Astrocyte of the hippocampus (primary cell): Measurements from ENCODE around the gene TEX53.

Experiments used
- DNase-seq: peaks from one replicate; pipeline ENCODE4 v3.0.0; 2011; ENCODE audit warnings: low read depth, low spot score

TEX53 gene

DNA sequence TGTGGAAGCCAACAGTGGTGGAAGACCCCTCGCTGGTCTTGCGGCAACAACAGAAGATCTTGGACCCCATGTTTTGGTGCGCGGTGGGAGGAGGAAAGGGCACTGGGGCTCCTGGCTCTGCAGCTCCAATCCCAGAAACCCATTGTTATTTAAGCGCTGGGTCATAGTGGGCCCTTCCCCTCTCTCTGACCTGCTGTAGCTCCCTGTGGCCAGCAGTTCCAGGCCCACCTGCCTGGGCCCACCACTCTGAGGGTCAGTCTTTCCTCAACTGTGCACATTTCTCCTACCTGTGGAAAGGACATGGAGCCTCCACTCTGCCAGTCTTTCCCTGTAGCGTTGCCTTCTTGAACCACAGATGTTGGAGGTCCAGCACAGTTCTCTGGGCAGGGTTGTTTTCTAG is at the start of gene TEX53:
Gene TEX53 (minus strand): TSS at position 101 of the 400 bp plus-strand sequence. CDS start 31 bp downstream, at position 70.
- DNase-seq = no peak

DNA sequence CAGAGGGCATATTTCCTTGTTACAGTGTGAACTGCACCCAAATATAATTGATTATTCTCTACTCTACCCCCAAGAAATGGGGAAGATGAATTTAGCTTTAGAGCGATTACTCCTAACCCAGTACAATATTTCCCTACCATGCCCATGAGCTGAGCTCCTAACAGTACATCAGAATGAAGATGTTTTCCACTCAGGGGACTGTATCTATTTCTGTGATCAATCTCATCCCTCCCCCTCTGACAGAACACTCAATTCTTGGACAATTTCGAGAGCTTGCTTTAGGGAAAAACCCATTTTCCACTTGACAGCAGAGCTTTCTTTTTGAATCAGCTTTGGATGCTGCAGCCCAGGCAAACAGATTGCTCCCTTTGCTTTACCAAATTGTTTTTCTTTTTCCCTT is 49.1 kb upstream of the TEX53 start:
- no peak for DNase-seq

DNA sequence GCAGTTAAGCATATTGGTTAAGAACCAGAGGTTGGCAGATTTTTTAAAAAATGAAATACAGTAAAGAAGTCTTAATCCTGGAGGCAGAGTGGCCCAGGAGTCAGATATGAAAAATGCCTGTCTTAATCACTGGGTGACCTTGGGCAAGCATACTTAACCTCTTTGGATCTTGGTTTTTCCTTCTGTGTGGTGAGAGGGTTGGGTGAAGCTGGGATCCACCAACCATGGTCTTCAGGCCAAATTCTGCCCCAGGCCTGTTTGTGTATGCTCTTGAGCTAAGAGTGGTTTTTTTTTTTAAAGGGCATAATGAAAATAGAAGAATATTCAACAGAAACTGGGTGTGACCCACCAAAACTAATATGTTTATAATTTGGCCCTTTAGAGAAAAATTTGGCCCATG is 44.4 kb upstream of the TEX53 start:
- DNase-seq = no peak

DNA sequence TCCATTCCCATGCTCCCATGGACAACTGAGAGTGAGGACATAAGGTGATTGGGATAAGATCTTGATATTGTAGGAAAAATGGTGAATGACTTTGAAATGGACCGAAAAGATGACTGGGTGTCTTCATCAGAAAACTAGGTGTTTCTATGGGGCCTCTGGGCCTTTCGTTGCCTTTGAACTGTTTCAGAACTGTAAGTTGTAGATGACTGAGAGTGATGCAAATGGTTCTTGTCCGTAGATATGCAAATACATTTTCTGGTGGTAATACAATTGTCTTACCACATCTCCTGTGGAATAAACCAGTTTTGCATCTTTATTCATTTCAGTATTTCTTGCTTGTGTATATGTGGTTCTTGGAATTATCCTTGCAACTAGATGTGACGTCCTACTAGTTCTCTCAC is 40.3 kb upstream of the TEX53 start:
- DNase-seq = no peak

DNA sequence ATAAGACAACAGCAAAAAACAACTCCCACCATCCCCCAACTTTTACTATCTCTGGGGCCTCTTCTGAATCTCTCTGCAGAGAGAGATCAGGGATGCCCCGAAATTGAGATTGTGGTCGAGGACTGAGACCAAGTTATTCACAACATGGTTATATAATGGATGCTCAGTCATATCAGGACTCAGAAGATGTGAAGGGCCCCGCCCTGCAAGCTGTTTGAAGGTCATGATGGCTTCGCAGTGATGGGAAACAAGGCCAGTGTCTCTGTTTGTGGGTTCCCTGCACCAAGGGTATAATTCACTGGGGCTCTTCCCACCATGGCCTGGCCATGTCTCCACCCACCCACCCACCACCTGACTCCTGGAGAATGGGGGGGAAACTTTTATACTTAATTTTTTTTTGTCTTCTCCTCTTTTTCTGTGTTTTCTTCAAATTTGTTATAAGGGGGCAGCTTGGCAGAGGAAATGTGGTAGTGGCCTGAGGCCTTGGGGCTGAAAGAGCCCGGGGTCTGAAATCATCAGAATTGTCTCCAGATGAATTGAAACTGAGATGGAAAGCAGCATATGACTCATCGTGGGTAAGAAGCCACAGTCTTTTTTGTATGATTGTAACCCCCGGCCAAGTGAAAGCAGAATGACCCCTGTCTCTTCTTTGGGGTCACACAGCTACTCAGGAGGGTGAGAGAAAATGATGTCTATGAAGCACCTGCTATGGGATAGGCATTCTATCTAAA is 39.4 kb upstream of the TEX53 start:
- DNase-seq = peak; percentile 51

DNA sequence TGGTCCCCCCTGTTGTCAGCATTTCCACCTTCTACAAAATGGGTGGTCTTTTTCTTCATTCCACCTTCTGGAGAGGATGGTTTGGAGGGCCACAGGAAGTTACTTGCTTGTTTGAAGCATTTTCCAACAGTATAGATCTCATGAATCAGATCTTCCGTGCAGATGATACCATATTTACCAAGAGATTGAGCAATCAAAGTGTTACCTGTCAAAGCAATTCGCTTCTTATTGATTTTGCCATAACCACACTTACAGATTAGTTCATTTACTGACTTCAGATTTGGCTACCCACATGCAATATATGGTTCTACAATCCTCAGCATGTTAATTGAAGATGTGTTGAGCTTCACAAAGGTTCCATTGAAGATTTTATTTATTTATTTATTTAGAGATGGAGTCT is 38.3 kb upstream of the TEX53 start:
- DNase-seq = no peak

DNA sequence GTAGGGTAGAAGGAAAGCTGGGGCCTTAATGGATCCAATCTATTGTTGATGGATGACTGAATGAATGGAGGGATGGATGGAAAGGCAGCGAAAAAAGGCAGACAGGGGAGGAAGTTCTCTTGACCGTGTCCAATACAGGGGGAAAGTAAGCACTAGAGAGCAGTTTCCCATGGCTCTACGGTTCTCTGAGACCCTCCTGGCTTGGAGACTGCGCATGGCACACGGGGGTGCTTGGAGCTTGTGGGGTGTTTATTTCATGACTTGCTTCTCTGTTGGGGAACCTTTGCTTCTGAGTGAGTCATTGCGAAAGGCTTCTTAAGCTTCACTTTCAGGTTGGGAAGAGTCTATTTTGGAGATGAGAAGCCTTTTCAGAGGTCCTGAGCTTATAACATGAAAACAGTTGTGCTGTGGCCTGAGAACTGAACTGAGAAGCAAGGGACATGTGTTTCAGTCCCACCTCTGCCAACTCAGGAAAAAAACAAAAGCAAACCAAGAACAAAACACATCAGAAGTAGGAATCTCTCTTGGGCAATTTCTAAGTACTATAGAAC is 37.2 kb upstream of the TEX53 start:
- DNase-seq = no peak

DNA sequence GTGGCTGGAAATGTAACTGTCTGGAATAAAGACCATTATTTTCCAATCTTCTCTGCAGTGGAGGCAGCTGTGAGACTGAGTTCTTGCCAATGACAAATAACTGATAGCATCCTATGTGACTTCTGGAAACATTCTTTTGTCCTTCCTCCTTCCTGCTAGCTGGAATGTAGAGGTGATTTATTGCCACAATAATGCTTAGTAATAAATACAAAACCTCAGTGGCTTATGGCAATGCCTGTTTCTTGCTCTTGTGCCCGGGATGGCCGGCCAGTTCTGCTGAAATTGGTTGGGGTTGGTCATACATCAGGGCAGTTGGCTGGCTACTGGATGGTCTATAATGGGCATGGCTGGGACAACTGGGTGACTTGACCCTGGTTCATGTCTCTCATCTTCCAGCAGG is 36.5 kb upstream of the TEX53 start:
- DNase-seq = peak; percentile 31

DNA sequence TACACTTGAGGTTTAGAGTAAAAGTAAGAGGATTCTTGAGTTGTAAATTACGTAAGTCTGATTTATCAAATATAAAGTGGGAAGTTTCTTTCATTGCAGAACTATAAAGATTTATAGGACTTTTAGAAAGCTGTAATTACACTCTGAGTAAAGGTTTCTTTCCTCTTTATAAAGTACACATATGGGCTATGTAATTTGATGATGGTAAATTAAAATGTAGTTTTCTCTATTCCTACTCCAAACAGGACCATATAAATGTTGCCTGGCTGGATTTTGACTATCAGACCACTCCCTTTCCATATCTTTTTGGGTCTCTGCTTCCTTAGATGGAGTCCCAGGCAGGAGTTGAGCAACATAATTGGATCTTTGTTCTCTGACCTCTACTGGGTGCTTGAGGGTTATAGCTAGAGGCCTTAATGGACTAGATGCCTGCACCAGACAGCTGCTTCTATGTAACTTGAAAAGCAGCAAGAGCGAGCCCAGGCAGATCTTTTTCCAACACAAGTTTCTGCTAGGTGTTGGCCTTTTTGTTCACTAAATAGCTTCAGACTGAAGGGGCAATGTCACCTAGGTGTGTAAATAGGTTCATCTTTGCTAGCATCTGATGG is 35.7 kb upstream of the TEX53 start:
- DNase-seq = no peak

DNA sequence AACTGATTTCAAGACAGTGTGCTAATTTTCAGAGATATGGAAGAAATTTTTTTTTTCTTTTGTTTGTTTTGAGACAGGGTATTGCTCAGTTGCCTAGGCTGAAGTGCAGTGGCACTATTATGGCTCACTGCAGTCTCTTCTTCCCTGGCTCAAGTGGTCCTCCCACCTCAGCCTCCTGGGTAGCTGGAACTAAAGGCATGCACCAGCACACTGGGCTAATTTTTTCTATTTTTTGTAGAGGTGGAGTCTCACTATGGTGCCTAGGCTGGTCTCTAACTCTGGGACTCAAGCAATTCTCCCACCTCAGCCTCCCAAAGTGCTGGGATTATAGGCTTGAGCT is 34.3 kb upstream of the TEX53 start:
- DNase-seq = no peak

DNA sequence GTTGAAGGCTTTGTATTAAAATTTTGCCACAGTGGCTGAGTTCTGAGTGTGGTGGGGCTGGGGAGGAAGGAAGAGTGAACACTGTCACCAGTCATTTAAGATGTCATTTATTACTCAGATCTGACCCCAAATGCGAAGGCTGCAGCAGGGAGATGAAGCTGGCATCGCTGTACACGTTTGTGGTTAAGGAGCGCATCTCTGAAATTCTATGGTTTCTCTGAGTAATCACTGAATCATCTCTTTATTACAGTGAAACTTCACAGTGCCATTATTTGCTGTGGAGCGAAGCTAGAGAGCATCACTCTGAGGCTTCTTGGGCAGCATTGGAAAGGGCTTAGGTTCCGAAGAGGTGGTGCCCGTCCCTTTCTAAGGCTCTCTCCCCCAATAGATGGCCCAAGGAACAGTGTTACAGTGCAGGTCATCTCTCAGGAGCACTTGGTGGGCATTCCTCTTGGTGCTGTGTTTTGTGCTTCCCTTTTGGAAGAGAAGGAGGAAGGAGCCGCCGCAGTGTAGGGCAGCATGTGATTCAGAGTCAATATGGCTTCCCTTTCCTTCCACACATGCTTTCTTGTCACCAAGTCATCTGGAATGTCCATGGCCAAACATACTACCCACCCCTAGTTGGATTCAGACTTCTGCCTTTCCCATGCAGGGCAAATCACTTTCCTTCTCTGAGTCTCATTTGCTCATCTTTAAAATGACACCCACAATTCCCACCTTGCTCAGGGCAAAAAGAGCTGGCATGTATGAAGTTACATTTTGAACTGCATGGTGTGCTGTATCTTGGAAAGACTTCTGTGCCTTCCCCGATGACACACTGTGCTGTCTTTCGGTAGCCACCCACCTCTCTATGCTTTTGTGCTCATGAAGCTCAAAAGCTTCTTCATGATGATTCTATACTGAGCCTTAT is 33.7 kb upstream of the TEX53 start:
- DNase-seq = peak; percentile 87

DNA sequence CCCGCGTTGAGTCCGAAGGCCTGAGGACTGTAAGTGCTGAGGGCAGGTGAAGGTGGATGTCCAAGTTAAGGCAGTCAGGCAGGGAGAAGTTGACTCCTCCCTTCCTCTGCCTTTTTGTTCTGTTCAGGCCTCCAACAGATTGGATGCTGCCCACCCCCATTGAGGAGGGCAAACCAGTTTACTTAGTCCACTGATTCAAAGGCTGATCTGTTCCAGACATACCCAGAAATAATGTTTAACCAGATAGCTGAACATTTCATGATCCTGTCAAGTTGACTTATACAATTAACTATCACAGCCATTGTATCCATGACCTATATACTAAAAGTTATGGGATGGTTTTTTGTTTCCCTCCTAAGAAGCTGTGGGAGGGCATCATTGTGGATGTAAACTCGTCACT is 32.7 kb upstream of the TEX53 start:
- DNase-seq = no peak

DNA sequence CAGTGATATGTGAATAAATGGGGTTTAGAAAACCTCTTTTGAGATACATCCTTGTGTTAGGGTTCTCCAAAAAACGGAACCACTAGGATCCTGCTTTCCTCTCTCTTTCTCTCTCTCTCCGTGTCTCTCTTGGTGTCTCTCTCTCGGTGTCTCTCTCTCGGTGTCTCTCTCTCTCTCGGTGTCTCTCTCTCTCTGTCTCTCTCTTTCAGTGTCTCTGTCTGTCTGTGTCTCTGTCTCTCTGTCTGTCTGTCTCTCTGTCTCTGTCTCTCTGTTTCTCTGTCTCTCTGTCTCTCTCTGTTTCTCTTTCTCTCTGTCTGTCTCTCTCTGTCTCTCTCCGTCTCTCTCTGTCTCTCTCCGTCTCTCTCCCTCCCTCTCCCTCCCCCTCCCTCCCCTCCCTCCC is 32.2 kb upstream of the TEX53 start:
- no peak for DNase-seq

DNA sequence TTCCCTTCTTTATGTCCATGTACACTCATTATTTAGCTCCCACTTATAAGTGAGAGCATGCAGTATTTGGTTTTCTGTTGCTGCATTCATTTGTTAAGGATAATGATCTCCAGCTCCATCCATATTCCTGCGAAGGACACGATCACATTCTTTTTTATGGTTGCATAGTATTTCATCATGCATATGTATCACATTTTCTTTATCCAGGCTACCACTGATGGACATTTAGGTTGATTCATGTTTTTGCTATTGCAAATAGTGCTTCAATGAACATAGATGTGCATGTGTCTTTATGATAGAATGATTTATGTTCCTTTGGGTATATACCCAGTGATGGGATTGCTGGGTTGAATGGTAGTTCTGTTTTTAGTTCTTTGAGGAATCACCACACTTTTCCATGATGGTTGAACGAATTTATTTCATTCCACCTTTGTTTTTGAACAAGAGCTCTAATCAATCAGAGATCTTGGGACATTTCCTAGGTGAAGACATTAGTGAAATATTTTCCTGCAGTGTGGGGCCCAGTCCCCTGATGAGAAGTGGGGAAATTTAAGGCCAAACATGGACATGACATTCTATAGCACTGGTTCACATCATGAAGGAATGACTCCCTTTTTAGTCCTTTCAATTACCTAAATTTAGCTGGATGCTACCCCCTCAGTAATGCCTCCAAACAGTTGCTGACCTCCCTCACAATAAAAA is 31.5 kb upstream of the TEX53 start:
- DNase-seq = no peak

DNA sequence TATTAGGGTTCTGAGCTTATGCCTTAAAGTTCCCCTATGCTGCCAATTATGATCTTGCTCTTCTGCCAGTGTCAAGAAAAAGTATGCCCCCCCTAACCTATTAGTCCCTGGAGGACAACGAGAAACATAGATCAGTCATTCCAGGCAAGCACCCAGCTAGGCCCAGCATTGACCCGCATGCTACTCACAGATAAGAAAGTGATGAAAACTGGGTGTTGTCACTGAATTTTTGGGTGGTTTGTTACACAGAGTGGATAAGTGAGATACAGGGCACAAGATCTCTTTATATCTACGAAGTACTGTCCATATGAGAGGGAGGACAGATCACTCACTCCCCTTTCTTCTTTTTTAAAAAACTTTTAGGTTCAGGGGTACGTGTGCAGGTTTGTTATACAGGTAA is 30.8 kb upstream of the TEX53 start:
- no peak for DNase-seq

DNA sequence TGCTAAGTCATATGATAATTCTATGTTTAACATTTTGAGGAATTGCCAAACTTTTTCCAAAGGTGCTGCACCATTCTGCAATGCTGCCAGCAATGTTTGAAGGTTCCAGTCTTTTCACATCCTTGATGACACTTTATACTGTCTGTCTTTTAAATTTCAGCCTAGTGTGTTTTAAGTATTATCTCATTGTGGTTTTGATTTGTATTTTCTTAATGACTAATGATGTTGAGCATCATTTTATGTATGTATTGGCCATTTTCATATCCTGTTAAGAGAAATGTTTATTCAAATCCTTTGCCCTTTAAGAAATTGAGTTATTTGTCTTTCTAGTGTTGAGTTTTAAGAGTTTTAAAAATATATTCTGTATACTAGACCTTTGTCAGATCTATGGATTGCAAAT is 29.4 kb upstream of the TEX53 start:
- no peak for DNase-seq

DNA sequence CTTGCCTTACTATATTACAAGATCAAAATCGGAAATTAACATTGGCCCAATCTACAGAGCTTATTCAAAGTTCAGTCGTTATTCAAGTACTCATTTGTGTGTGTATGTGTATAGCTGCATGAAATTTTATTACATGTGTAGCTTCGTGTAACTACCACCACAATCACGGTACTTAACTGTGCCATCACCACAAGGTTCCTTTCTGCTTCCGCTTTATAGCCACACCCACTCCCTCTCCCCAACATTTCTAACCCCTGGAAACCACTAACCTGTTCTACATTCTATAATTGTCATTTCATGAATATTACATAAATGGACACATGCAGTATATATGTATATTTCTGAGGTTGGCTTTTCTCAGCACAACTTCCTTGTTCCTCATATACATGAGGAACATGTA is 28.3 kb upstream of the TEX53 start:
- DNase-seq = no peak

DNA sequence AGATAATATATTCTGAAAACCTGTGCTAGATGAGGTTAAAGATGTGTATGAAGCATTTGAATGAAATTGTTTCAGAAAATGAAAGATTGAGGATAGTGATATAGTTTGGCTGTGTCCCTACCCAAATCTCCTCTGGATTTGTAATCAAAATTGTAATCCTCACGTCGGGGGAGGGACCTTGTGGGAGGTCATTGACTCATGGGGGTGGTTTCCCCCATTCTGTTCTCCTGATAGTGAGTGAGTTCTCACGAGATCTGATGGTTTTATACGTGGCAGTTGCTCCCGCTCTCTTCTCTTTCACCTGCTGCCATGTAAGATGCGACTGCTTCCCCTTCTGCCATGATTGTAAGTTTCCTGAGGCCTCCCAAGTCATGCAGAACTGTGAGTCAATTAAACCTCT is 26.4 kb upstream of the TEX53 start:
- DNase-seq = no peak

DNA sequence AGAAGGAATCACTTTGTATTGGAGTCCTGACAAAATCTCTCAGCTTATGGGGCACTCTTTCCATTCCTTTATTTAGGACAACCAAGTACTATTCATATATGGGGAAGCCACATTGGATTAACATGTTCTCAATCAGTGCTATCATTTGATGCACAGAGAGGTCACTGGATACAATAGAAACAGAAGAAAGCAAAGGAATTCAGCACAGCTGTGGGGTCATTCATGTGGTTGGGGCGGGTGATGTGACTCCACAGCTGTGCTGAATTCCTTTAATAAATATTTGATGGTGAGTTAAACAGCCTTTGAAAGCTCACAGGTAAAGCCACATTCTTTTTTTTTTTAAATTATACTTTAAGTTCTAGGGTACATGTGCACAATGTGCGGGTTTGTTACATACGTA is 25.2 kb upstream of the TEX53 start:
- DNase-seq = no peak

DNA sequence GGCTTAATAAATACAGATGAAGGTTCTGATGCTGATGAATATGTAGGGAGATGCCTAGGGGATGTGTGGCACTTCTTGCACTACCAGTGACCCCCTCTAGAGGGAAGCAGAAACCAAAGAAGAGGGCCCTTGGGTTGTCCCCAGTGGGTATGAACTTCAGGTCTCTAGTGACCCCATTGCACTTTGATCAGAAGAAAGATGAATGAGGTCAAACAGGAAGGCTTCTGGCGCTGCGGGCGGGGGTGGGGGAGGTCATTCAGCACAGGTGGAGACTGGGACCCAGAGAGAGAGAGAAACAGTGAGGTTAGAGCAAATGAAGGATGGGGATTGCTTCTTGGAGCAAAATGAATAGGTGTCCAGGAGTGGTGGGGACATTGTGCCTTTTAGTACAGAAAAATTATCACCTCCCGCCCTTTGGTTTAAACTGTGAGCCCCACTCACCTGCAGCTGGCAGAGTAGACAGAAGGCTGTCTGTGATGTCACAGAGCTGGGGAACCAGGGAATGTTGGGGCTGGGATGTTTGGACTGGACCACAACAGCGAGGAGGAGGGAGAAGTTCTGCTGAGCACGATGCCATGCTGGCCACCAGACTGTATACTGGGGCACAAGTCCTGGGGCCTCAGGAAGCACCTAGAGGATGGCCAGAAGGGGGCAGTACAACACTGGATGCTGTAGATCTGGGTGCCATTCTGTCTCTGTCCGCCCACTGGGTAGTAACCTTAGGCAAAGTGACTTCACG is 24.2 kb upstream of the TEX53 start, which contains the start of gene TEX48:
Gene TEX48 (minus strand): TSS at position 599 of the 739 bp plus-strand sequence. CDS start 10,469 bp downstream, outside the sequence.
- peak; percentile 70 for DNase-seq
